ENCODE results near the gene TBX19. TPM values are rescaled to one million over a fixed set of nuclear protein-coding genes. Genes with fewer than 3 reads are reported as not detected.
A peak's percentile ranks its signal among the peaks of the same experiment; 100 is the strongest.

The TBX19 gene
- total RNA-seq, 1 donor from 2014 or later = 3.9 TPM

DNA sequence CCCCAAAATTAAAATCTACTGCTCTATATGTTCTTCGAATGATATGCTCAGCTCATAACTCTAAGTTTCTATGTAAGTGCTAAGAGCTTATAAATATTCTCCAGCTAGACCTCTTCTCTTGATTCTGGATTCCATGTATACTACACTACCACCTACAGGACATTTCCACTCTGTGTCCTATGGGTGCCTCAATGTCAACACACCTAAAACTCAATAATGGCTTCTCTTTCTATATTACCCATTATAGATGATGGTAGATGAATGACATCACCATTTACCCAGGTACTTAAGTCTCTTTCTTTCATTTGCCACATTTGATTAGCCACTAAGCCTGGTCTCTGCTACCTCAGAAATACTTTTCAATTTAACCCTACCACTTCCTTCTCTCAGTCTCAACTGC lies 41.3 kb downstream of the TBX19 start:
- H3K4me3 ChIP-seq = no peak overlapping the region
- intact Hi-C loops (cut with DNase I) = no loop called here
- H3K27me3 ChIP-seq = no peaks in the 10 kb centered on the region
- no peaks in the 10 kb centered on the region for H3K4me1 ChIP-seq
- no peak overlapping the region for H3K27ac ChIP-seq
- DNase-seq (ENCODE audit: extremely low spot score in 2 of 2) = no peak
- TF ChIP-seq POLR2AphosphoS5 (IDR thresholded peaks at IDR 0.05; ENCODE audit: insufficient read depth in 1 of 2, low read depth in 1 of 2) (no peak), POLR2A (IDR thresholded peaks at IDR 0.05) (no peak)
- TF ChIP-seq, protein P1, sequence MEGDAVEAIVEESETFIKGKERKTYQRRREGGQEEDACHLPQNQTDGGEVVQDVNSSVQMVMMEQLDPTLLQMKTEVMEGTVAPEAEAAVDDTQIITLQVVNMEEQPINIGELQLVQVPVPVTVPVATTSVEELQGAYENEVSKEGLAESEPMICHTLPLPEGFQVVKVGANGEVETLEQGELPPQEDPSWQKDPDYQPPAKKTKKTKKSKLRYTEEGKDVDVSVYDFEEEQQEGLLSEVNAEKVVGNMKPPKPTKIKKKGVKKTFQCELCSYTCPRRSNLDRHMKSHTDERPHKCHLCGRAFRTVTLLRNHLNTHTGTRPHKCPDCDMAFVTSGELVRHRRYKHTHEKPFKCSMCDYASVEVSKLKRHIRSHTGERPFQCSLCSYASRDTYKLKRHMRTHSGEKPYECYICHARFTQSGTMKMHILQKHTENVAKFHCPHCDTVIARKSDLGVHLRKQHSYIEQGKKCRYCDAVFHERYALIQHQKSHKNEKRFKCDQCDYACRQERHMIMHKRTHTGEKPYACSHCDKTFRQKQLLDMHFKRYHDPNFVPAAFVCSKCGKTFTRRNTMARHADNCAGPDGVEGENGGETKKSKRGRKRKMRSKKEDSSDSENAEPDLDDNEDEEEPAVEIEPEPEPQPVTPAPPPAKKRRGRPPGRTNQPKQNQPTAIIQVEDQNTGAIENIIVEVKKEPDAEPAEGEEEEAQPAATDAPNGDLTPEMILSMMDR (IDR thresholded peaks at IDR 0.05) = no peak
- no peaks in the 10 kb centered on the region for H3K9me3 ChIP-seq
- H3K36me3 ChIP-seq = no peaks in the 10 kb centered on the region

- intact Hi-C loops (cut with DNase I) = no loop called here
- H3K9me3 ChIP-seq = no peaks in the 10 kb centered on the region
- no peak for TF ChIP-seq POLR2A (IDR thresholded peaks at IDR 0.05)
- TF ChIP-seq, protein P1 (IDR thresholded peaks at IDR 0.05) = no peak
- TF ChIP-seq POLR2AphosphoS5 (IDR thresholded peaks at IDR 0.05; ENCODE audit: insufficient read depth in 1 of 2, low read depth in 1 of 2) = no peak
- no peaks in the 10 kb centered on the region for H3K36me3 ChIP-seq
- H3K4me1 ChIP-seq = no peaks in the 10 kb centered on the region
- no peak overlapping the region for H3K4me3 ChIP-seq
- H3K27me3 ChIP-seq = no peaks in the 10 kb centered on the region
- DNase-seq (ENCODE audit: extremely low spot score in 2 of 2) = peak in 1 of 2 donors; percentile 18
- no peak overlapping the region for H3K27ac ChIP-seq
Measured at GRCh38 chr1:168324745-168325425, 44.2 kb downstream of the TBX19 start.

- DNase-seq (ENCODE audit: extremely low spot score in 2 of 2) = peak in 1 of 2 donors; percentile 54
- H3K4me3 ChIP-seq = no peak overlapping the region
- no peak overlapping the region for H3K27ac ChIP-seq
- H3K27me3 ChIP-seq = no peaks in the 10 kb centered on the region
- H3K4me1 ChIP-seq = no peaks in the 10 kb centered on the region
- H3K9me3 ChIP-seq = no peaks in the 10 kb centered on the region
- no peak for TF ChIP-seq POLR2A (IDR thresholded peaks at IDR 0.05)
- TF ChIP-seq, protein P1 (IDR thresholded peaks at IDR 0.05) = no peak
- no peak for TF ChIP-seq POLR2AphosphoS5 (IDR thresholded peaks at IDR 0.05; ENCODE audit: insufficient read depth in 1 of 2, low read depth in 1 of 2)
- no peaks in the 10 kb centered on the region for H3K36me3 ChIP-seq
- intact Hi-C loops (cut with DNase I) = no loop called here
Measured at GRCh38 chr1:168328731-168329364, 48.2 kb downstream of the TBX19 start.

GRCh38 chr1:168330285-168330684 lies 49.6 kb downstream of the TBX19 start:
- DNase-seq (ENCODE audit: extremely low spot score in 2 of 2) = no peak
- Histone ChIP-seq H3K9me3 (no peaks in the 10 kb centered on the region), H3K27ac (no peak overlapping the region)

More at GRCh38 chr1:168330285-168330684, 49.6 kb downstream of the TBX19 start:
- TF ChIP-seq POLR2AphosphoS5 (IDR thresholded peaks at IDR 0.05; ENCODE audit: insufficient read depth in 1 of 2, low read depth in 1 of 2) (no peak), POLR2A (IDR thresholded peaks at IDR 0.05) (no peak)
- TF ChIP-seq, protein P1 (IDR thresholded peaks at IDR 0.05) = no peak
- H3K4me1 ChIP-seq = no peaks in the 10 kb centered on the region
- no peak overlapping the region for H3K4me3 ChIP-seq
- no peaks in the 10 kb centered on the region for H3K27me3 ChIP-seq
- intact Hi-C loops (cut with DNase I) = no loop called here
- H3K36me3 ChIP-seq = no peaks in the 10 kb centered on the region

Data from vagina (tissue), 2 donors.